CD8-positive, alpha-beta memory T cell (primary cell): Measurements from ENCODE around the gene PARP12. TPM values are rescaled to one million over a fixed set of nuclear protein-coding genes. Genes with fewer than 3 reads are reported as not detected.

ENCODE experiments used
- CTCF ChIA-PET: fragments of 350-600 bp; sonication (Branson Sonifier 250); formaldehyde crosslinking; loops from one replicate; lab custom pipeline; 2021; ENCODE audit warnings: antibody characterized with exemption; lab: Charles Lee
- POLR2A ChIA-PET: fragments of 350-600 bp; sonication (Branson Sonifier 250); formaldehyde crosslinking; loops from one replicate; lab custom pipeline; 2021; ENCODE audit warnings: antibody characterized with exemption; lab: Charles Lee
- DNase-seq, 5 donors: peaks; one replicate each; pipeline versions ENCODE4 v3.0.0 to v3.0.0-alpha.2; 2020 to 2022; ENCODE audit warnings: mixed read lengths in 1 of 5
- H3K27ac ChIP-seq: one replicate; pipeline ENCODE4 v1.7.0; 2013; ENCODE audit warnings: low read depth, mild to moderate bottlenecking, low read length, moderate library complexity
- H3K27me3 ChIP-seq: 2 replicates; pipeline ENCODE4 v1.7.0; 2013; ENCODE audit warnings: low read length, mild to moderate bottlenecking; ENCODE audit not compliant: insufficient read depth, poor library complexity, severe bottlenecking
- H3K36me3 ChIP-seq: 2 replicates; pipeline ENCODE4 v1.7.0; 2013; ENCODE audit warnings: mild to moderate bottlenecking, low read length, moderate library complexity; ENCODE audit not compliant: insufficient read depth
- H3K4me1 ChIP-seq: 2 replicates; pipeline ENCODE4 v1.7.0; 2013; ENCODE audit warnings: mild to moderate bottlenecking, low read length, moderate library complexity; ENCODE audit not compliant: insufficient read depth
- H3K4me3 ChIP-seq: 2 replicates; pipeline ENCODE4 v1.7.0; 2013; ENCODE audit warnings: mild to moderate bottlenecking, low read length
- H3K9me3 ChIP-seq: 2 replicates; pipeline ENCODE4 v1.7.0; 2013; ENCODE audit warnings: mild to moderate bottlenecking, low read length
- H3K27ac Mint-ChIP-seq, 8 donors: one replicate each; pipeline ENCODE4 v1.8.0; 2020 to 2021; ENCODE audit warnings: mixed read lengths in 8 of 8, mild to moderate bottlenecking in 6 of 8, inconsistent platforms in 3 of 8, moderate library complexity in 3 of 8
- H3K27me3 Mint-ChIP-seq, 2 donors: one replicate each; pipeline ENCODE4 v1.8.0; 2020 to 2021; ENCODE audit warnings: mixed read lengths in 2 of 2, mild to moderate bottlenecking in 1 of 2, moderate library complexity in 1 of 2
- H3K36me3 Mint-ChIP-seq, 3 donors: one replicate each; pipeline ENCODE4 v1.8.0; 2020 to 2021; ENCODE audit warnings: mixed read lengths in 3 of 3, inconsistent platforms in 1 of 3, mild to moderate bottlenecking in 1 of 3
- H3K4me1 Mint-ChIP-seq, 3 donors: one replicate each; pipeline ENCODE4 v1.8.0; 2020 to 2021; ENCODE audit warnings: mixed read lengths in 3 of 3, inconsistent platforms in 1 of 3, mild to moderate bottlenecking in 1 of 3
- H3K4me3 Mint-ChIP-seq, 7 donors: one replicate each; pipeline ENCODE4 v1.8.0; 2020 to 2021; ENCODE audit warnings: mixed read lengths in 7 of 7, mild to moderate bottlenecking in 6 of 7, moderate library complexity in 4 of 7, inconsistent platforms in 2 of 7
- H3K9me3 Mint-ChIP-seq, 5 donors: one replicate each; pipeline ENCODE4 v1.8.0; 2020 to 2022; ENCODE audit warnings: mixed read lengths in 5 of 5, mild to moderate bottlenecking in 3 of 5, moderate library complexity in 2 of 5, inconsistent platforms in 1 of 5
- polyA plus RNA-seq: library from polyadenylated mRNA; unstranded; fragments of 300-500 nt; fragmentation: Illumina TruSeq; gene quantifications from one replicate; pipeline ENCODE4 v1.2.3, GENCODE V29; 2021
- total RNA-seq, 2 experiments: library from RNA; stranded (reverse); gene quantifications; one replicate each; pipeline ENCODE4 v1.2.3, GENCODE V29; 2021

The PARP12 gene
- total and polyA plus RNA-seq, 3 experiments from 2014 or later: 24.7 to 34.0 (median 27.9) TPM

GRCh38 chr7:140058517-140058916 lies 4.2 kb downstream of the PARP12 start:
- H3K27ac Mint-ChIP-seq: peak overlapping the region in 5 of 8 donors; percentile 57 to 96 (median 78)
- H3K4me3 ChIP-seq: no peak overlapping the region
- POLR2A ChIA-PET: no interaction called here
- no peaks in the 10 kb centered on the region for H3K36me3 ChIP-seq
- H3K9me3 Mint-ChIP-seq: no peaks in the 10 kb centered on the region
- CTCF ChIA-PET: no interaction called here
- DNase-seq: no peak
- H3K9me3 ChIP-seq: no peaks in the 10 kb centered on the region
- peaks cover 0 to 43% (median 8%) of the 10 kb centered on the region in 3 donors for H3K36me3 Mint-ChIP-seq
- no peaks in the 10 kb centered on the region for H3K27me3 ChIP-seq
- H3K4me3 Mint-ChIP-seq: peak overlapping the region in 3 of 7 donors; percentile 6 to 79 (median 16)
- no peak overlapping the region for H3K27ac ChIP-seq
- H3K4me1 Mint-ChIP-seq: peaks cover 68 to 93% (median 84%) of the 10 kb centered on the region in 3 donors
- peaks cover 0 to 2% of the 10 kb centered on the region in 2 donors for H3K27me3 Mint-ChIP-seq
- H3K4me1 ChIP-seq: peaks cover 36% of the 10 kb centered on the region

- Mint-ChIP-seq H3K36me3 (peaks cover 3 to 48% (median 13%) of the 10 kb centered on the region in 3 donors), H3K27ac (peak overlapping the region in 7 of 8 donors; percentile 8 to 96 (median 65)), H3K4me3 (peak overlapping the region in 1 of 7 donors; percentile 9), H3K4me1 (peaks cover 74 to 96% (median 95%) of the 10 kb centered on the region in 3 donors), H3K9me3 (no peaks in the 10 kb centered on the region), H3K27me3 (peaks cover 0 to 2% of the 10 kb centered on the region in 2 donors)
- Histone ChIP-seq H3K36me3 (peaks cover 4% of the 10 kb centered on the region), H3K27me3 (no peaks in the 10 kb centered on the region), H3K4me1 (peaks cover 35% of the 10 kb centered on the region), H3K27ac (no peak overlapping the region), H3K4me3 (no peak overlapping the region), H3K9me3 (no peaks in the 10 kb centered on the region)
- POLR2A ChIA-PET: interaction anchor here (0.6 kb wide), 1 partner anchor 12 kb away, joined by 3 read pairs; no protein-coding TSS in a partner anchor
- no peak for DNase-seq
- CTCF ChIA-PET: interaction anchor here (0.9 kb wide), 1 partner anchor 251 kb away, joined by 3 read pairs; no protein-coding TSS in a partner anchor
Observed at GRCh38 chr7:140057143-140057535, 5.6 kb downstream of the PARP12 start.

DNA sequence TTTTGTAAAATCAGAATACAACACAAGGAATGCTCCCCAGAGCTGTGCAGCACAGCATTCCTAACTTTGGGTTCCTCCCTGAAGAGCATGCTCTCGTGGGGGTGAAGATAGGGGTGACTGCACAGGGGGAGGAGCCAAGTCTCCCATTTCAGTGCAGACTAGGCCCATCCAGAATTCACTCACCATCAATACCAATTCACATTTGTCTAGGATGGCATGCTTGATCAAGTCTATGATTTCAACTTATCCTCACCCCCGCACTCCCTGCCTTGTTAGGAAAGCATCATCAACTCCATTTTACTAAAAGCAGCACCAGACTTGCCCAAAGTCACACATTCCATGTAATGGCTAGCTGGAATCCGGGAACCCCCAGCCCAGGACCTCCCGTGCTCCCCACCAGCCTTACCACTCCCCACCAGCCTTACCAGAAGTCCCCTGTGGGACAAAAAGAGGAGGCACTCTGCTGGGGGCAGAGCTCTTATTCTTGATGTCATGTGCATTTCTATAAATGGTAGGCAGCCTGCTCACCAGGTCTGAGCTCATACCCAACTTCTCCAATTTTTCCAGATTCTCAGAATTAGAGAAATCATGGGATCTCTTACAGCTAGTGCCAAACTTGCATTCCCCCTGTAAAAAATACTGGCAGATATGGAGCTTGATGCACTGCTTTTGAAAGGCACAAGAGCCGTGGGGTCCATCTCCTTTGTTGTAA lies 6.2 kb downstream of the PARP12 start:
- peak overlapping the region in 6 of 8 donors; percentile 13 to 96 (median 44) for H3K27ac Mint-ChIP-seq
- no peaks in the 10 kb centered on the region for H3K9me3 Mint-ChIP-seq
- Histone ChIP-seq H3K36me3 (peaks cover 4% of the 10 kb centered on the region), H3K4me3 (no peak overlapping the region), H3K27ac (no peak overlapping the region), H3K9me3 (no peaks in the 10 kb centered on the region), H3K27me3 (no peaks in the 10 kb centered on the region), H3K4me1 (peaks cover 31% of the 10 kb centered on the region)
- peaks cover 0 to 2% of the 10 kb centered on the region in 2 donors for H3K27me3 Mint-ChIP-seq
- POLR2A ChIA-PET: interaction anchor here (0.6 kb wide), 1 partner anchor 12 kb away, joined by 3 read pairs; no protein-coding TSS in a partner anchor
- CTCF ChIA-PET: no interaction called here
- DNase-seq: no peak
- no peak overlapping the region for H3K4me3 Mint-ChIP-seq
- H3K4me1 Mint-ChIP-seq: peaks cover 72 to 94% (median 92%) of the 10 kb centered on the region in 3 donors
- H3K36me3 Mint-ChIP-seq: peaks cover 4 to 53% (median 14%) of the 10 kb centered on the region in 3 donors

- peaks cover 5 to 57% (median 14%) of the 10 kb centered on the region in 3 donors for H3K36me3 Mint-ChIP-seq
- H3K27me3 Mint-ChIP-seq: peaks cover 0 to 2% of the 10 kb centered on the region in 2 donors
Observed at GRCh38 chr7:140055833-140056232, 6.9 kb downstream of the PARP12 start.

DNA sequence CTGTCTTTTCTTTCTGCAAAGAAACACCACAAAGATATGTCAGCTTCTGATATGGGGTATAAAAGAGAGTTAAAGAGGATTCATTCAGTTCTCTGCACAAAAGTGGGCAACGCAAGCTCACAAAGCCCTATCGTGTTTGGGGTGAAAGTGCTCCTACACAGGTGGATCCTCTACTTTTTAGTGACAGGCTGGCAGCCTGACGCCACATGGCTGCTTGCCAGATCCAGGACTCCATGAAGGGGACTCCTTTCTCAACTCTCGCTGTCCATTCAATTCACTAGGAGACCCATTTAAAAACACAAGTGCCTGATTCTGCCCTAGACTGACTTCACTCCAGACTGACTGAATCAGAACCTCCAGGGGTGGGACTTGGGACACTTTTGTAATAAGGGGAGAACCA lies 8.0 kb downstream of the PARP12 start:
- CTCF ChIA-PET: interaction anchor here (0.8 kb wide), 1 partner anchor 8 kb away, joined by 3 read pairs; no protein-coding TSS in a partner anchor

More at GRCh38 chr7:140055833-140056232, 6.9 kb downstream of the PARP12 start:
- Mint-ChIP-seq H3K27ac (peak overlapping the region in 6 of 8 donors; percentile 20 to 96 (median 34)), H3K9me3 (no peaks in the 10 kb centered on the region), H3K4me1 (peaks cover 64 to 88% (median 86%) of the 10 kb centered on the region in 3 donors), H3K4me3 (no peak overlapping the region)
- no peak overlapping the region for H3K4me3 ChIP-seq
- ChIA-PET CTCF (no interaction called here), POLR2A (no interaction called here)
- H3K27me3 ChIP-seq: no peaks in the 10 kb centered on the region
- H3K9me3 ChIP-seq: no peaks in the 10 kb centered on the region
- no peak for DNase-seq
- H3K36me3 ChIP-seq: peaks cover 4% of the 10 kb centered on the region
- H3K4me1 ChIP-seq: peaks cover 24% of the 10 kb centered on the region
- H3K27ac ChIP-seq: no peak overlapping the region

GRCh38 chr7:140053812-140054539 lies 8.8 kb downstream of the PARP12 start:
- H3K36me3 ChIP-seq: peaks cover 4% of the 10 kb centered on the region
- DNase-seq: no peak
- H3K9me3 Mint-ChIP-seq: no peaks in the 10 kb centered on the region
- H3K27me3 ChIP-seq: no peaks in the 10 kb centered on the region
- H3K27me3 Mint-ChIP-seq: no peaks in the 10 kb centered on the region
- no peaks in the 10 kb centered on the region for H3K9me3 ChIP-seq
- H3K36me3 Mint-ChIP-seq: peaks cover 7 to 70% (median 18%) of the 10 kb centered on the region in 3 donors
- ChIA-PET POLR2A (interaction anchor here (0.8 kb wide), 1 partner anchor 9 kb away, joined by 3 read pairs; the partner anchor contains the start of gene PARP12), CTCF (interaction anchor here (0.8 kb wide), 1 partner anchor 9 kb away, joined by 3 read pairs; no protein-coding TSS in a partner anchor)
- H3K27ac Mint-ChIP-seq: peak overlapping the region; percentile 12 to 76 (median 58)
- H3K4me3 Mint-ChIP-seq: peak overlapping the region in 2 of 7 donors; percentile 43 to 44
- peaks cover 5% of the 10 kb centered on the region for H3K4me1 ChIP-seq
- H3K4me3 ChIP-seq: no peak overlapping the region
- H3K27ac ChIP-seq: no peak overlapping the region
- H3K4me1 Mint-ChIP-seq: peaks cover 52 to 84% (median 83%) of the 10 kb centered on the region in 3 donors

More for the DNA sequence above, 8.0 kb downstream of the PARP12 start:
- Histone ChIP-seq H3K27me3 (no peaks in the 10 kb centered on the region), H3K9me3 (no peaks in the 10 kb centered on the region), H3K4me3 (no peak overlapping the region), H3K4me1 (peaks cover 13% of the 10 kb centered on the region), H3K27ac (no peak overlapping the region), H3K36me3 (peaks cover 4% of the 10 kb centered on the region)
- Mint-ChIP-seq H3K36me3 (peaks cover 7 to 66% (median 18%) of the 10 kb centered on the region in 3 donors), H3K4me1 (peaks cover 57 to 88% (median 85%) of the 10 kb centered on the region in 3 donors), H3K27ac (peak overlapping the region in 6 of 8 donors; percentile 49 to 80 (median 62)), H3K27me3 (no peaks in the 10 kb centered on the region), H3K9me3 (no peaks in the 10 kb centered on the region), H3K4me3 (peak overlapping the region in 1 of 7 donors; percentile 43)
- no peak for DNase-seq
- POLR2A ChIA-PET: interaction anchor here (0.8 kb wide), 1 partner anchor 8 kb away, joined by 3 read pairs; the partner anchor contains the start of gene PARP12

GRCh38 chr7:140051820-140052219 lies 10.9 kb downstream of the PARP12 start:
- Mint-ChIP-seq H3K4me1 (peaks cover 43 to 69% (median 61%) of the 10 kb centered on the region in 3 donors), H3K27ac (peak overlapping the region in 2 of 8 donors; percentile 11 to 20), H3K4me3 (no peak overlapping the region), H3K36me3 (peaks cover 7 to 71% (median 20%) of the 10 kb centered on the region in 3 donors), H3K27me3 (peaks cover 0 to 5% of the 10 kb centered on the region in 2 donors), H3K9me3 (no peaks in the 10 kb centered on the region)
- H3K36me3 ChIP-seq: peaks cover 4% of the 10 kb centered on the region
- H3K27ac ChIP-seq: no peak overlapping the region
- no peak overlapping the region for H3K4me3 ChIP-seq
- no peaks in the 10 kb centered on the region for H3K9me3 ChIP-seq
- DNase-seq: no peak
- ChIA-PET CTCF (interaction anchor here (0.8 kb wide), 1 partner anchor 252 kb away, joined by 3 read pairs; no protein-coding TSS in a partner anchor), POLR2A (no interaction called here)
- H3K4me1 ChIP-seq: no peaks in the 10 kb centered on the region
- H3K27me3 ChIP-seq: no peaks in the 10 kb centered on the region
